Brain microvascular endothelial cell (primary cell): ENCODE data around the gene UBE2K.
"Not testable (repeated sequence)": the region's sequence is repeated elsewhere in the genome, so short reads cannot be mapped to it uniquely, and the experiment has no call there.

Experiments used
- DNase-seq: peaks from one replicate; pipeline ENCODE4 v3.0.0-alpha.2; 2020
- H3K27ac ChIP-seq: fragments of 250-450 bp; sonication (Bioruptor Pico); 2 replicates; pipeline ENCODE4 v1.5.1; 2020; ENCODE audit warnings: mild to moderate bottlenecking, moderate library complexity
- H3K27me3 ChIP-seq: fragments of 250-450 bp; sonication (Bioruptor Pico); replicated peaks from 2 replicates; pipeline ENCODE4 v1.5.1; 2020; ENCODE audit warnings: mild to moderate bottlenecking
- H3K36me3 ChIP-seq: fragments of 250-450 bp; sonication (Bioruptor Pico); replicated peaks from 2 replicates; pipeline ENCODE4 v1.5.1; 2020; ENCODE audit warnings: mild to moderate bottlenecking
- H3K4me3 ChIP-seq: 2 replicates; pipeline ENCODE4 v1.5.1; 2011; ENCODE audit warnings: low read depth, mild to moderate bottlenecking, control low read depth, low read length, moderate library complexity
- in situ Hi-C: cut with HindIII; loops from 2 replicates; pipeline ENCODE4 v1.10.0; 2017; ENCODE audit warnings: low sequenced_read_pairs, low pct_ligation_motif_present
- TF ChIP-seq, protein P1 (sequence below): IDR thresholded peaks from 2 replicates; pipeline ENCODE4 v1.5.1; 2011; ENCODE audit warnings: low read depth, mild to moderate bottlenecking, moderate library complexity, low read length, control low read depth, inconsistent platforms; ENCODE audit errors: missing control alignments

Gene UBE2K

DNA sequence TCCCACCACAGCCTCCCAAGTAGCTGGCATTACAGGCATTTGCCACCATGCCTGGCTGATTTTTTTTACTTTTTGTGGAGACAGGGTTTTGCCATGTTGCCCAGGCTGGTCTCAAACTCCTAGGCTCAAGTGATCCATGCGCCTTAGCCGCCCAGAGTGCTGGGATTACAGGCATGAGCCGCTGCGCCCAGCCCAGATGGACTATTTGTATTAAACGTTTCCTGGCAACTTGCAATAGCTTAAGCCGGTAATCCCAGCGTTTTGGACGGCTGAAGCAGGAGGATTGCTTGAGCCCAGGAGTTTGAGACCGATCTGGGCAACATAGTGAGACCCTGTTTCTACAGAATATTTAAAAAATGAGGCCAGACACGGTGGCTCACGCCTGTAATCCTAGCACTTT is 18.4 kb downstream of the UBE2K start:
- Histone ChIP-seq H3K36me3 (peaks cover 7% of the 10 kb centered on the region), H3K27ac (no peak overlapping the region), H3K4me3 (no peak overlapping the region), H3K27me3 (no peaks in the 10 kb centered on the region)
- in situ Hi-C loops = no loop called here
- TF ChIP-seq, protein P1, sequence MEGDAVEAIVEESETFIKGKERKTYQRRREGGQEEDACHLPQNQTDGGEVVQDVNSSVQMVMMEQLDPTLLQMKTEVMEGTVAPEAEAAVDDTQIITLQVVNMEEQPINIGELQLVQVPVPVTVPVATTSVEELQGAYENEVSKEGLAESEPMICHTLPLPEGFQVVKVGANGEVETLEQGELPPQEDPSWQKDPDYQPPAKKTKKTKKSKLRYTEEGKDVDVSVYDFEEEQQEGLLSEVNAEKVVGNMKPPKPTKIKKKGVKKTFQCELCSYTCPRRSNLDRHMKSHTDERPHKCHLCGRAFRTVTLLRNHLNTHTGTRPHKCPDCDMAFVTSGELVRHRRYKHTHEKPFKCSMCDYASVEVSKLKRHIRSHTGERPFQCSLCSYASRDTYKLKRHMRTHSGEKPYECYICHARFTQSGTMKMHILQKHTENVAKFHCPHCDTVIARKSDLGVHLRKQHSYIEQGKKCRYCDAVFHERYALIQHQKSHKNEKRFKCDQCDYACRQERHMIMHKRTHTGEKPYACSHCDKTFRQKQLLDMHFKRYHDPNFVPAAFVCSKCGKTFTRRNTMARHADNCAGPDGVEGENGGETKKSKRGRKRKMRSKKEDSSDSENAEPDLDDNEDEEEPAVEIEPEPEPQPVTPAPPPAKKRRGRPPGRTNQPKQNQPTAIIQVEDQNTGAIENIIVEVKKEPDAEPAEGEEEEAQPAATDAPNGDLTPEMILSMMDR = no peak
- DNase-seq = no peak

- H3K27me3 ChIP-seq, DNase-seq, H3K27ac ChIP-seq, H3K36me3 ChIP-seq, in situ Hi-C loops, H3K4me3 ChIP-seq: not testable (repeated sequence)
Observed at GRCh38 chr4:39717743-39718142, 19.8 kb downstream of the UBE2K start.

- TF ChIP-seq, protein P1 = no peak
- in situ Hi-C loops = no loop called here
- no peak overlapping the region for H3K27ac ChIP-seq
- no peak for DNase-seq
- H3K36me3 ChIP-seq = peaks cover 7% of the 10 kb centered on the region
- H3K27me3 ChIP-seq = no peaks in the 10 kb centered on the region
- no peak overlapping the region for H3K4me3 ChIP-seq
Observed at GRCh38 chr4:39718366-39719323, 20.7 kb downstream of the UBE2K start.

DNA sequence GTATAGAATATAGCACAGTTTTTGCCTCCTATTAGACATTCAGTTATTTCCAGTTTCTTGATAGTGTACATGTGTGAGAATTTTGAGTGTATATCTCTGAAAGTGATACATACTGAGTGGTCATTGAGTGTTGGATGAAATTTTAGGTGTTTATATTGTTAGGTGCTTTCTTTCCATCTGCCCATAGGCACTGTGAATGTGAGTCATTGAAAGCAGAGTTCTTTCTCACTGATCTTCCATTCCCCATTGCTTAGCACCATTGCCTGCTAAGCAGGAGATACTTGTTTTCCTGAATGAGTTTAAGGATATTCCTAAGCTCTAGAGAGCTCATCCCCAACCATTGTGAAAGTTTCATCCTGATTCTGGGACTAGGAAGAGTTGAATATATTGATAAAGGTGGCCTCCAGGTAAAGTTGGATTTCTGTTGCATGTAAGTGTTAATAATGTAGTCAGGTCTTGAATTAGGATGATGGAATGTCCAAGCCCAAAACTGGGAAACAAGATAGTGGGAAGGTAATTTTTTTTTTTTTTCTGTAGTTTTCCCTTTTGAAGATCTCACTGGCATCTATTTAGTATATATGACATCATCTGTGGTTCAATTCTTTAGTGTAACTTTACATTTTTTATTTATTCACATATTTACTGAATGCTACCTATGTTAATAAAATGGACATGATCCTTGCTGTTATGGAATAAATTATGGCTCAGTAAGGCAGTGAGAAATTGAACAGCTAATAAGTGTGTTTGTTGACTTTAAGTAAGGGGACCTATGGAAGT is 22.1 kb downstream of the UBE2K start:
- Histone ChIP-seq H3K27ac (no peak overlapping the region), H3K27me3 (no peaks in the 10 kb centered on the region), H3K4me3 (no peak overlapping the region), H3K36me3 (peaks cover 7% of the 10 kb centered on the region)
- DNase-seq = no peak
- TF ChIP-seq, protein P1 = no peak
- in situ Hi-C loops = no loop called here

- in situ Hi-C loops, H3K36me3 ChIP-seq, H3K4me3 ChIP-seq, H3K27me3 ChIP-seq, H3K27ac ChIP-seq, DNase-seq: not testable (repeated sequence)
Observed at GRCh38 chr4:39721273-39721672, 23.3 kb downstream of the UBE2K start.

GRCh38 chr4:39721788-39722187 is 23.9 kb downstream of the UBE2K start:
- Histone ChIP-seq H3K4me3 (no peak overlapping the region), H3K27ac (no peak overlapping the region), H3K27me3 (no peaks in the 10 kb centered on the region), H3K36me3 (peaks cover 7% of the 10 kb centered on the region)
- in situ Hi-C loops = no loop called here
- DNase-seq = no peak
- TF ChIP-seq, protein P1 = no peak
